ENCODE data around the gene NDUFS6.
A peak's percentile ranks its signal among the peaks of the same experiment; 100 is the strongest.
"Not testable (repeated sequence)": the region's sequence is repeated elsewhere in the genome, so short reads cannot be mapped to it uniquely, and the experiment has no call there.

The NDUFS6 gene

DNA sequence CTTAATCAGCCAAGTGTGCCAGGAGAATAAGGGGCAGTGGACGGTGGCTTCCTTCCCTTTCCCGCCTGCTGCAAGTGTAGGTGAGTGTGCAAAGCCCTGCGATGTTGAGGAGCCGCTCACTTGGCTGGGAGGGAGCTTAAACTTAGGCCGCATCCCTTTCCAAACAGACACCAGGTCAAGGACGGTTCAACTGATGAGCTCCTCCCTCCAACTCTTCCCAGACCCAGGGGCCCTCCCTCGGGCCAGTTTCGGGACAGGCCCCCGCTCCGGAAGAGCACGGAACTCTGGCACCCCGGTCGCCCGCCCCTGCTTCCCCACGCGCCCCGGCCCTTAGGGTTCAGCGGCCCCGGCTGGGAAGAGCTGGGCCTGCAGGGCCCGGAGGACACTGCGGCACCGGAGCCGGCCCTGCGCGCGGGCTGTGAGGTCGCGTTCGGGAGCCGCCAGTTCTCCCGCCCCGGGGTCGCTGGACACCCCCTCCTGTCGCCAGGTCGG lies 2.1 kb upstream of the NDUFS6 start:
- DNase-seq, result no peak

DNA sequence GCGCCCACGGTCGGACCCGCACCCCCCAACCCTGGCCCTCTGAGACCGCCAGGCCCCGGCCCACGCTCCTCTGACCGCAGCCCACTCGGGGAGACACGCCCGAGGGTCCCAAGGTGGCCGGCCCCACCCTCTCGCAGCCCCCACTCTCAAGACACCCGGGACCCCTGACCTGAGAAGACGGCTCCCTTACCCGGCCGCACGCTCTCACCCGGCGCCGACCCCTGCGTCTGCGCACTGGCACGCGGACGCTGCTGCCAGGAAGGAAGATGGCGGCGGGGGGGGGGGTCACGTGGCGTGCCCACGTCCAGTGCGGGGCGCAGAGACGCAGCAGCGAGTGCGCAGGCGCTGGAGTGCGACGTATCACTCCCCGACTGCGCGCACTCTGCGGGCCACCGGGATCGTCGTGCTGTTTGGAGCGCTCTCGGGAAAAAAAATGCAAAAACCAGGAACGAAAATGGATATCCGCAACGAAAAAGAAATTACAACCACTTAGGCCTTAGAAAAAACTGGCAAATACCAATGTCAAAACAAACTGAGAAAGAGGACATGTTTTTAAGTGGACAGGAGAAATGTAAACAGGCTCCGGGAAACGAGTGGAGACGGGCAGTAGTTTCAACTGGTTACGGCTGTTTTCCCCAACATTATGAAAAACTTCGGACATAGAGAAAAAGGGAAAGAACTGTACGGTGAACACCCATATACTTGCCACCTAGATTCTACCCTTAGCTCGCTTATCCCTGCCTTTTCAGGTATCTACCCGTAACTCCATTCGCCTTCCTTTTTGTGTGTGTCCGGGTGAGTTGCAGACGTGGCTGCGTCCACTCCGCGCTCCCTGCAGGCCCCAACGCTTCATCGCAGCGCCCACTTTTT lies 1.4 kb upstream of the NDUFS6 start, which contains the start of gene MRPL36:
MRPL36 (minus strand) TSS at position 236 of the 870 bp plus-strand sequence. CDS start 902 bp downstream, outside the sequence.
- peak; percentile 86 for DNase-seq

DNA sequence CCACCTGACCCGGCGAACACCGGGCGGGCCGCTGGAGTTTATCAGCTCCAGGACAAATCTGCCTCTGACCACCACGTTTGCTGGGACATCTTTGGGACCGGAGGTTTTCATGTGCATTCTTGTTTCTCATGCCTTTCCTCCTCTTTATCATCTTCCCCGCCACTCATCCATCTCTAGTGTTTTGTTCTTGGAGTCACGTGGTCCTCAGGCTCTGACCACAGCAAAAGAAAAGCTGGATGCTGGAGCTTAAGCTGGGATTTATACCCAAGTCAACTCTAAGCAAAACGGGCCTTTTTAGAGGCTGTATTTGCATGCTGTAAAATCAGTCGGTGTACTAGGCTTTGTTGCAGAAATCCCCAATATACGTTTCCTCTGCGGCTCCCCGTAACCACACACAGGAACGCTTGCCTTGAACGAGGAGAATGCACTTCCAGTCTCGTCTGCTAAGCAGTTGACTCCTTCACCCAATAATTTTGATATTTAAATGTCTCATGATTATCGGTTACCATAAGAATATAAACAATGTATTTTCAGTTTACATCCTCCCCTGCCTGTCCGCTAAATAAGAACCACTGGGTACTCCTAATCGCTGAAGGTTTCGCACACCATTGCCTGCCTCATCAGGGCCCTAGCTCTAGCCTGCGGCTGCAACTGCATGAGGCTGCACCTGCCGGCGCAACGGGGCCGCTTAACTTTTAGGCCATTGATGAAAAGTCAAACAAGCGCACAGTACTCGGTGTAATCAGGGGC lies 560 bp upstream of the NDUFS6 start:
- peak; percentile 89 for DNase-seq

DNA sequence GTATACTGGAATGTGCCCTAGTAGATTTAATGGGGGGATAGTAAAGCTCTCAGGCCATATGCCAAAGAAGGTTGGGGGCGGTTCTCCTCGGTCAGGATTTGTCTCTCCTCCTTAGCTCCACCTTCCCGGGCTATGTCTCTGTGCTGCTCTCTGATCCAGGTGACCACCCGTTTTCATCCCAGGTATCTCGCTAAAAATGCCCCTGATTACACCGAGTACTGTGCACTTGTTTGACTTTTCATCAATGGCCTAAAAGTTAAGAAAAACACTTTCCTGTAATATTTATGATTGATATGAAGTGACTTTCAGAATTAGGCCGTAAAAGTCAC lies 724 bp downstream of the NDUFS6 start:
- DNase-seq, result no peak

DNA sequence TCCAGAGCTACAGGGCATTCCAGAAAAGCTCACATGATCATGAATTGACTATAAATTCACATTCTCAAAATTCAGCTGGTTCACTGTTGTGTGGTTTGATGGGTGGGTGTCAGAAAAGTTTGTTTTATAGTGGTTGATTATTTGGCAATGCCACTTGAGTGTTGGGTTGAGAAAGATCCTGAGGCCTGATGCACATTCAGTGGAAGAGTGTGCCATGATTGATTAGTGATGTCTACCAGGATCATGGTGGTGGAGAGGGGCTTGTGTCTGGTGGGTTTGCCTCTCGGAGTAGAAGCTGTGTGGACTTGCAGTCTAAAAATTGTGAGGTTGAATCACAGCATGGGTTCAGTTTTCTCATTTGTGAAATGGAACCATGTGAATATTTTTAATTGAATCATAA lies 2.0 kb downstream of the NDUFS6 start:
- DNase-seq, result no peak

DNA sequence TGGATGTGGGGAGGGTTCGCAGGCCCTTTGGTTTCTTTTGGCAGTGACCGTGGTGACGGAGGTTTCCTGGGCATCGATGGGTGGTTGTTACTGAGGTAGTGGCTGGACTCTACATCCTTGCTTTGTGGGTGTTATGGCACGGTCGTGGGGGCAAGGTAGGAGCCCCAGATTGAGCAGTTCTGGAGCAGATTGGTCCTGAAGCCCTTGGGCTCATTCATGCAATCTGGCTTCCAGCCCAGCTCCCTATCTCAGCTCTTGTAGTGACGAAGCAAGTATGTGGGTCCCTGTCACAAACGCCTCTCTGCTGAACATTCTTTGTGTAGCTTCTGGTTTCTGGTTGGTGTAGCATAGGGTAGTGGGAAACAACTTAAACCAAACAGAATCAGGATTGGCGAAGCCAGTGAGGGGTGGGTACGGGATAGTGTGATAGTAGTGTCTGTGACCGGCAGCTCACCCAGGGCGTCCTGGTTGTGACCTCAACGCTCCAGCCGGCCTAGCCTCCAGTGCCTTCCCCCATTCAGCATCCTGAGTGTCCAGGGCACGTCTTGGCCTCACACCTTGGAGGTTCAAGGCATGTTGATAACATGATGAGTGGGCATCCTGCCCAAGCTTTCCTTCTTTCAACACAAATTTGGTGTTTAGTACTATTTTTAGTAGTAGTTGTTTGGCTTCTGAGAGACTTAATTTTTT lies 2.9 kb downstream of the NDUFS6 start:
- DNase-seq, result no peak

DNA sequence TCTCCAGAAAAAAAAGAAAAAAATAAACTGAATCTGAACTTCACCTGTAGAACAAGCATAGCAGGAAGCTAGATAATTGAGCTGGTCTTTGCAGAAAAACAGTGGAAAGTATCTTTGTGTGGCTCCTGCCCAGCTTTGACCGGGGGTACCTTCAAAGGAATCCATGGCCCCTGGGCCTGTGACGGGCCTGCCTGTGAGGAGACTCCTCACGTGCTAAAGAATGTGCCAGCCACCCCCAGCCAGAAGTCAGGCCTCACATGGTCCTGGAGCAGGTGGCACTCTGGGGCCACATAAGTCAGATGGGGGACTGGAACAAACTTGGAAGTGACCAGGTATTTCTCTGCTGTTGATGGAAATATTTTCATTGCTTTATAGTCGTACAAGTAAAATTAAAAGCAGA lies 4.1 kb downstream of the NDUFS6 start:
- DNase-seq, result no peak

DNA sequence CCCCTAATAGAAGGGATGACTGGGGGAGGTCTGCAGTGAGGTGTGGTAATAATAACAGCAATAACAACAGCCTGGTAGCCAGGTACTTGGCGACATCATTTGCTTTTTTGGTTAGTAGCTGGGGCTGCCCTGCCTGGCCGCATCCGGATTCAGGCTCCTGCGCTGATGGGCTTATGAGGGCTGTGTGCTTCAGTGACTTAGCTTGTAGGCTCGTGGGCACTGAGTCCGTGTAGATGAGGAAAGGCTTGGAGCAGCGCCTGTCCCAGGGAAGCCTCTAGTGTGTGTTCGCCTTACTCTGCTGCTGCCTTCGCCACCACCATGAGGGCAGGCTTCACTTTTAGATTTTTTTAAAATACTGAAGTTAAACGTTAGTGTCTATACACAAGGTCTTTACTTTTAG lies 4.5 kb downstream of the NDUFS6 start:
- DNase-seq, result no peak

DNA sequence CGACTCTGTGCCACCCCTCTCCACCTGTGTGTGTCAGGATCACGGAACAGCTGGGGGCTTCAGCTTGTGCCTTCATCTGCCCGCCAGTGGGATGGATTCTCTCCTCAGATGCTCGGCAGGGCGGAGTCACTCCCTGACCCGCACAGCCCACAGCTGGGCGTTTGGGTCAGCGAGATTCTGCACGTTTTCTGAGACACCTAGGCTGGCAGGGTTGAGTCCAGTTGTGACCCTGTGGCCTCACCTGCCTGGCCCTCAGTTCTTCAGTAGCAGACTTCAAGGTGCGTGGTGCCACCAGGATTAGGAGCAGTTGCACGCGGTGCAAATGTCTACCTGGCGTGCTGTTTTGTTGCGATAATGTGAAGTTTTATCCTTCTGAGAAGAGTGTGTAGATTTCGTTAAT lies 5.0 kb downstream of the NDUFS6 start:
- DNase-seq, result no peak

DNA sequence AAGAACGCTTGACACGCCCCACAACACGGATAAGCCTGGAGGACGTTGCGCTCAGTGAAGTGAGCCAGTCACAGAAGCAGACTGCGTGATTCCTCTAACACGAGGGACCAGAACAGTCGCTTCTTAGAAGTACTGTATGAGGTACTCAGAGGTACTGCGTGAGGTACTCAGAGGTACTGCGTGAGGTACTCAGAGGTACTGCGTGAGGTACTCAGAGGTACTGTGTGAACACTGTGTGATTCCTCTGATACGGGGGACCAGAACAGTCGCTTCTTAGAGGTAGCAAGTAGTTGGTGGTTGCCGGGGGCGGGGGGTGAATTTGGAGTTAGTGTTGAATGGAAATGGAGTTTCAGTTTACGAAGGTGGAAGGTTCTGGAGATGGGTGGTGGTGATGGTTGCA lies 5.8 kb downstream of the NDUFS6 start:
- no peak for DNase-seq

DNA sequence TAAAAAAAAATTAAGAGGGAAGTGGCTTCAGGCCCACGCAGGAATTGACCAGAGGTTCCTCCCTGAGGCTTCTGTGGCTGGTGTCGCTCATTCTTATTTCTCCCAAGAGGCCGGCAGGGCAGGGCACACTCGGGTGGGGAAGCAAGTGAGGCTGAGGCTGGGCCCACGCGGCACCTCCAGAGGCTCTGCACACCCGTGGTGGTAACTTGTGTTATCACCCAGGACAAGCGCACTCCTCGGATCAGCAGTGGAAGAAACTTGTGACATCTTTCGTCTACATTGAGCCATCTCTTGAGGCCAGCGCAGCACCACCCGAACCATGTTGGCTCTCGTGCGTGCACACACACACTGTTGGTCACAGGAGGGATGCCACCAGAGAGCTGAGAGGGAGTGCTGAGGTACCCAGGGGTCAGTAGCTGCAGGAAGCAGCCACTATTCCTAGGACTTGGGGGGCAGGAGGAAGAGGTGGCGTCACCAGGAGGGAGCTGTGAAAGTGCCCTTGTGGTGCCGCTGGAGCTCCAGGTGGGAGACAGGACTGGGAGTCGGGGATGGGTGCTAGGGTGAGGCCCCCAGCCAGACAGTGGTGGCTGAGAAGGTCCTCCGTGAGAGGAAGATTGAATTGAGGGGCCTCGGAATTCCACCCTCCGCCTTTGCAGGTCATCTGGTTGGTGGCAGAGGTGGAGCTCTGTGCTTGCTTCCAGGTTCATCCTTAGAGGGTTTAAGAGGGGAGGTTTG lies 6.4 kb downstream of the NDUFS6 start:
- no peak for DNase-seq

DNA sequence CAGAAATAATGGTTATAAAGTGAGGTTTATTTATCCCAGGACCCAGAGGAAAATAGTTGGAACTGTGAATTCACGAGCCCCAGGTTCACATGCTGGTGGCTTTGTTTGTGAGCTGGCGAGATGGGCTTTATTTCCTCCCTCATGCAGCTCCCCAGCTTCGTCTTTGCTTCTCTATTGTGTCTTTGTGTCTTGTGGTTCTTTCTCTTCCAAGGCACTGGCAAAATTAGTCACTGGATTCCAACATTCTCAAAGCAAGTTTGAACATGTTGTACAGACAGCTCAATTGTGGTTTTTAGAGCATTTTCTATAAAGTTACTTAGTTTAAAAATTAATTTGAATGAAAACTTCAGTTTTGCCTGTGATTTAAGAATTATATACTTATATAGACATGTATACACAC lies 7.2 kb downstream of the NDUFS6 start:
- DNase-seq, result no peak

DNA sequence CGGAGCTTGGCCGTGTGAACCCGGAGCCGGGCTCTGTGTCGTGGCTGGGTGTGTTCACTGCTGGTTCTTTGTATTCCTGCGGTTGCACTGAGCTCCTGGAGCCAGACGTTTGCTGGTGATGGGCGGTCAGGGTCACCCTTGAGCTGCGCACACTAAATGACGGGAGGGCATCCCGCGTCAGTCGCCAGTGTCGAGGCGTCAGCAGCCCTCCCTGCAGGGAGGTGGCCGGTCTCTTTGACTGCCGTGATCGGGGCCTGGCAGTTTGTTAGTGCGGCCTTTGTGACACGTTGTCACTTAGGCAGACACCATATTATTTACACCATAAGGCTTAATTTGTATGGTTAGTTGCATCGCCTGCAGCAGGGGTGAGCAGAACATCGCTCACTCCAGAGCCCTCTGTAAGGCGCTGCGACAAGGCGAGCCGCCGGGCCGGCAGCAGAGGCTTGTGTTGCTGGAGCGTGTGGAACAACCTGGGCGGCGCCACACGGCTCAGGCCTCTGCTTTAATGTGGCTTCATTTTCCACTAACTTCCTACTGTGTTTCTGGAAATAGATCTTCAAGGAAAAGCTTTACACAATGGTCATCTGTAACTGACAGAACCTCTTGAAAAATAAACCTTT lies 8.3 kb downstream of the NDUFS6 start:
- DNase-seq, result peak; percentile 6

DNA sequence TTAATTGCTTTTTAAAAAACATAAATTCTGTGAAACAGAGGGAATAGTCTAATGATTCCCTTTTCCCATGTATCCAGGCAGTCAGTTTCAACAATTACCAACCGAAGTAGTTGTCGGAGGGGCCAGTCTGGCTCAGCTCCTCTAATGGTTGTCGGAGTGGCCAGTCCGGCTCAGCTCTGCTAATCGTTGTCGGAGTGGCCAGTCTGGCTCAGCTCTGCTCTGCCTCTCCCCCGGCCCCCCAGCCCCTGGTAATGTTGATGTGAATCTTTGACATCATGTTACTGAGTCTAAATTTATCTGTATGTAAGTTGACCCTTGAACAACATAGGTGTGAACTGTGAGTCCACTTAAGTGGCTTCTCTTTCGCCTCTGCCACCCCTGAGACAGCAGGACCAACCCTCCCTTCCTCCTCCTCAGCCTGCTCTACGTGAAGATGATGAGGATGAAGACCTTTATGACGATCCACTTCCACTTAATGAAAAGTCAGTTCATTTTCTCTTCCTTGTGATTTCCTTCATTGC lies 9.4 kb downstream of the NDUFS6 start:
- DNase-seq, result no peak

DNA sequence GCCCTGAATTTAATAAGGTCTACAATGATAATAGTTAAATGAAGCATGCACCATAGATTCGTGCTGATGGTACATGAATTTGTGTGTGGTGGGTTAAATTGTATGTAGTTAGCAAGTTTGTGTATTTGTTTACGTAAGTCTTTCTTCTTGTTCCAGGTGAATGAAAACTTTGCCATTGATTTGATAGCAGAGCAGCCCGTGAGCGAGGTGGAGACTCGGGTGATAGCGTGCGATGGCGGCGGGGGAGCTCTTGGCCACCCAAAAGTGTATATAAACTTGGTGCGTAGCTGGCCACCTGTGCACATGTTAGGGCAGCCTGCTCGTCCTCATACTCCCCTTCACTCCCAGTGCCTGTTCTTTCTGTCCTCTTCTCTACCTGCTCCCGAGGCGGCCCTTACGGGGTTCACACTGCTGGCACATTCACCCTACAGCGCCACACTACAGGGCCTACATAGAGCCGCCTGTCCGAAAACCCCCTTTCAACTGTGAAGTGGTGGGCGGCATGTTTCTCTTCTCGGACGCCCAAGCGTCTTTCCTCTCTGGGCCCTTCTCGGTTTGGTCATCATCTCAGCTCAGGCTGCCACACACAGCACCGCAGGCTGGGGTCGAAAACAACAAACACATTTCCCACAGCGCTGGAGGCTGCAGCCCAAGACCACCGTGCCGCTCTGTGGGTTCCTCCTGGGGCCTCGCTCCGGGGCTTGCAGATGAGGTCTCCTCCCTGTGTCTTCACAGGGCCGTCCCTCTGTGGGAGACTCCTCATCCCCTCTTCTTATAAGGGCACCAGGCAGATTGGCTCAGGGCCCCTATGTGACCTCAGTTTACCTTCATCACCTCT lies 13.2 kb downstream of the NDUFS6 start:
- no peak for DNase-seq

DNA sequence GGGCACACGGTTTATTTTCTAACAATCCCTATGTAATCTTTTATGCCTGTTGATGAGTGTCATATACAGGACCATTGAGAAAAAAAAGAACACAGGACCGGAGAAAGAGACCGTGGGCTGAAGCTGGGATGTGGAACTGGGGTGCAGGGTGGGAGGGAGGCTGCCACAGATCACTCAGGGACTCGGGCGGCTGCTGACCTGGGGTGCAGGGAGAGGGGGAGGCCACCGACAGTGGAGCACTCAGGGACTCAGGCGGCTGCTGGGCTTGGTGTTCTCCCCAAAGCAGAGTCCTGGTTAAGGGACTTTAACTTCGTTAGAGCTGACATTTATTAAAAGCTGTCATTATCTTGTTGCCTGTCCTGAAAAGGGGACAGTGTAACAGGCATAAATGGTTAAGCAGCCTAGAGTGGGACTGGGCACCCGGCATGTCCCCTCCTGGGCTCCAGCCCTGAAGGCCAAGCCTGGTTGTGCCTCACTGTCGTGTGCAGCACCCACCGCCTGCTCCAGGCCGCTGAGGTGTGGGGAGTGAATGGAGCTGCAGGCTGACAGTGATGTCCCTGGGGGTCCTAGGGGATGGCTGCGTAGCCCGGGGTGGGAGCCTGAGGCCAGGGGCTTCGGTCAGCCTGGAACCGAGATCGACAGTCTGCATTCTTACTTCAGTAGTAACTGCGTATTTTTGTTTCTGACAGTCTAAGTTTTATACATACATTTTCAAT lies 14.0 kb downstream of the NDUFS6 start:
- DNase-seq, result no peak

DNA sequence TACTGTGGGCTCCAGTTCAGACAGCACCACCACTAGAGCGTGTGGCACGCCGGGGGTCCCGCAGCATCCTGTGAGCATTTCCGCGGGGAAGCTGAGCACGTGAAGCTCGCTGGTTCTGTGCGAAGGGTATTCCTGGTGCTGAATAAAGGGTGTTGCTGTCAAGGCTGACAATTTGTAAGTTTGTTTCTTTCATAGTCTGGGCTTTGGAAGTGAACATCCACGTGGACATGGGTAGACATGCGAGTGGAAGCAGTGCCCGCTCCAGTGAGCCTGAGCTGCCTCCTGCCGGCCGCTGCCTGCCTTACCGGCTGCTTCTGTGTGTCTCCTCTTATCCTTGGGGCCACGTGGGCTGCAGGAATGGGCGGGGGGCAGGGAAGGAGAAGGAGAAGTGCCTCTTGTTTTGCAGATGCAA lies 14.7 kb downstream of the NDUFS6 start:
- no peak for DNase-seq

DNA sequence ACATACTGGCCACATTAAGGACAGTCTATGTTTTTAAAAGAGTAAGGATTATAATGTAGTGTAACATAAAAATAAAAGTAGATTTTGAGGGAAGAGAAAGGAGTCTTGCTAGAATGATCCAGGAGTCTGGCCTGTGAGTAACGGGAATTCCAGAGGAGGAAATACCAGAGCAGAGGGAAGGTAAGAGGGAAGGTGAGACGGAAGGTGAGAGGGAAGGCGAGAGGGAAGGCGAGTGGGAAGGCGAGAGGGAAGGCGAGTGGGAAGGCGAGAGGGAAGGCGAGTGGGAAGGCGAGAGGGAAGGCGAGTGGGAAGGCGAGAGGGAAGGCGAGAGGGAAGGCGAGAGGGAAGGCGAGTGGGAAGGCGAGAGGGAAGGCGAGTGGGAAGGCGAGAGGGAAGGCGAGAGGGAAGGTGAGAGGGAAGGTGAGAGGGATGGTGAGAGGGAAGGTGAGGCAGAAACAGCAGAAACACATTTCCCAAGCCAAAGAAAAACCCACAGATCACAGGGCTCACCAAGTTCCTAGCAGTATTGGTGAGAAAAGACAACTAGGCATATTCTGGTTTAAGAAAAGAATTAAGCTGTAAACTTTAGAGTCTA lies 15.4 kb downstream of the NDUFS6 start:
- not testable (repeated sequence) for DNase-seq

DNA sequence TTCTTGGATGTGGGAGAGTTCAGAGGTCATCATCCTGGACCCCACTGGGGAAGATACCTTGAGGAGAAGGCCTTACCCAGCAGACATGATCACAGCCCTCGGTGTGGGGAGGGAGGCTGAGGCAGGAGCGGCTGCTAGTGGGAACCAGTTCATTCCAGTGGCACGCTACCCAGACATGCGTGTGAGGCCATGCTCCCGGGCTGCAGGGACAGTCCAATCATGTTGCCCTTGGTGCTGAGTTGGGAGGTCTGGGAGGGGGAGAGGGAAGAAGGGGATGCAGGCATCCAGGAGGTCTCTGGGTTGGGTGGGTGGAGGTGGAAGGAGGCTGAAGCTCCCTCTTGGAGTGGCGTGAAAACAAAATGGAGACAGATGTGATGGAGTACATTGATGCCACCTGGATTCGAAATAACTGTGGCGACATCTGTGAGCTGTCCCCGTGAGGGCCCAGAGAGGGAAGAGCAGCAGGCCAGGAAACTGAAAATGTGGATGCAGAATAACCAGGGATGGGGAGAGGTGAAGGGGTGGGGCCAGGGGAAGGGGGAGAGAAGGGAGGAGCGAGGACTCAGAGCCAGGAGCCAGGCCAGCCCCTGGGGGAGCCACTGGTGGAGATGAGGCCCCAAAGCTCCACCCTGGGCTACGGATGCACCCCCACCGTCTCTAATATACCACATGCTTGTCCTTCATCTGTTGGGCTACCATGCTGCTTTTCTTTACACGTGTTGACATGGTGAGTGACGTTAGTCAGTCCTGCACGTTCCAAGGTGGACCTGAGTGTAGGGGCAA lies 16.2 kb downstream of the NDUFS6 start:
- DNase-seq, result no peak
